ENCODE measurements around the gene NKAPL.
"Not testable (repeated sequence)": the region's sequence is repeated elsewhere in the genome, so short reads cannot be mapped to it uniquely, and the experiment has no call there.

Gene NKAPL

DNA sequence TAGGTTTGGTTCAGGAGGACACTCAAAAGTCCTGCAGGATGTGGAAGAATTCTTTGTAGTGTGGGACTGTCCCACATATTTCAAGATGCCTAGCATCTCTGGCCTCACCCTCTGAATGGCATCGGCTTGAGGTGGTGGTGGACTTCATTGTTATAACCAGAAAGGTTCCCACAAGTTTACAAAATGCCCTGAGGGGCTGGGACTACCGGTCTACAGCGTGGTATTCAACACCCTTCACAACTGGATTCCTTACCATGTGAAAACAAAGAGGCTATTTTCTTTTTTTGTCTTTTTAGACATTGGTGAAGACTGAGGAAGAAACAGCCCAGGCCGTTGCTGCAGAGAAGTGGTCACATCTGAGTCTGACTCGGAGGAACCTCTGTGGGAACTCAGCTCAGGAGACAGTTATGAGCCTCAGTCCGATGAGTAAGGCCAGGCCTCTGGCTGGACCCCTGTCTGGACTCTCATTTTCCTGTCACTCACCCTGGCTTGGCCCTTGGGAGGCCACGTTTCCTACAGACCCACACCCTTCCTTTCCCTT lies 37.5 kb downstream of the NKAPL start:
- no peak for DNase-seq

- no peak for DNase-seq
Measured at GRCh38 chr6:28303570-28303969, 44.5 kb downstream of the NKAPL start.

DNA sequence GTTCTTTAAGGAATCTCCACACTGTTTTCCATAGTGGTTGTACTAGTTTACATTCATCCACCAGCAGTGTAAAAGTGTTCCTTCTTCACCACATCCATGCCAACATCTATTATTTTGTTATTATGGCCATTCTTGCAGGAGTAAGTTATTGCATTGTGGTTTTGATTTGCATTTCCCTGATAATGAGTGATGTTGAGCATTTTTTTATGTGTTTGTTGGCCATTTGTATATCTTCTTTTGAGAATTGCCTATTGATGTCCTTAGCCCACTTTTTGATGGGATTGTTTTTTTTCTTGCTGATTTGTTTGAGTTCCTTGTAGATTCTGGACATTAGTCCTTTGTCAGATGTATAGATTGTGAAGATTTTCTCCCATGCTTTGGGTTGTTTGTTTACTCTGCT lies 47.3 kb downstream of the NKAPL start:
- not testable (repeated sequence) for DNase-seq

All from nucleus accumbens (tissue), 56 donors.